H1 (cell line): ENCODE results near the gene MMADHC.

Source experiments
- ATF3 ChIP-seq: IDR thresholded peaks from 2 replicates; pipeline ENCODE4 v1.6.1; 2011; ENCODE audit warnings: low read depth, mild to moderate bottlenecking, low read length; ENCODE audit not compliant: insufficient read depth
- CTCF ChIP-seq, 3 experiments: IDR thresholded peaks; 1 replicate in 2 of 3; 2 replicates in 1 of 3; pipeline versions ENCODE4 v1.5.1 to v1.6.1; 2011; ENCODE audit warnings: low read length in 3 of 3, mild to moderate bottlenecking in 3 of 3, inconsistent platforms in 2 of 3, low read depth in 1 of 3, moderate library complexity in 1 of 3; ENCODE audit not compliant: insufficient read depth in 1 of 3; ENCODE audit errors: control extremely low read depth in 1 of 3
- EZH2 ChIP-seq: fragments of 200-600 bp; sonication (generic); IDR thresholded peaks from 2 replicates; pipeline ENCODE4 v1.7.1; 2012; ENCODE audit warnings: low read depth, mild to moderate bottlenecking, moderate library complexity, low read length, inconsistent platforms; ENCODE audit not compliant: severe bottlenecking
- JUND ChIP-seq: IDR thresholded peaks from 2 replicates; pipeline ENCODE4 v1.6.1; 2011; ENCODE audit warnings: mild to moderate bottlenecking, improper control_type of control experiment, low read length

- TF ChIP-seq JUND (no peak), CTCF (IDR thresholded peaks at IDR 0.05; ENCODE audit: control extremely low read depth in 1 of 3, insufficient read depth in 1 of 3, low read depth in 1 of 3, low read length in 3 of 3) (no peak), EZH2 (no peak), ATF3 (no peak)
Observed at GRCh38 chr2:149573760-149574159, 13.8 kb downstream of the MMADHC start.
